Inflammatory macrophage treated with lipopolysaccharide for 1 hour (primary cell): Measurements from ENCODE around the gene DDX25.
"Not testable (repeated sequence)": the region's sequence is repeated elsewhere in the genome, so short reads cannot be mapped to it uniquely, and the experiment has no call there.

ENCODE experiments used
- DNase-seq, 2 donors: peaks; one replicate each; pipeline ENCODE4 v3.0.0-alpha.2; 2020 to 2022

The DDX25 gene

GRCh38 chr11:125910226-125910849 lies 6.0 kb downstream of the DDX25 start:
- DNase-seq, result no peak

- not testable (repeated sequence) for DNase-seq
Measured at GRCh38 chr11:125914601-125915000, 10.3 kb downstream of the DDX25 start.

- no peak for DNase-seq
Measured at GRCh38 chr11:125916683-125917347, 12.5 kb downstream of the DDX25 start.

GRCh38 chr11:125918140-125918840 lies 14.0 kb downstream of the DDX25 start:
- no peak for DNase-seq

GRCh38 chr11:125921042-125921441 lies 16.7 kb downstream of the DDX25 start:
- no peak for DNase-seq

- DNase-seq, result no peak
Measured at GRCh38 chr11:125922156-125922555, 17.8 kb downstream of the DDX25 start.

- peak; percentile 35 to 74 for DNase-seq
Measured at GRCh38 chr11:125923012-125923579, 18.8 kb downstream of the DDX25 start.

GRCh38 chr11:125923633-125924032 lies 19.3 kb downstream of the DDX25 start:
- no peak for DNase-seq

GRCh38 chr11:125924384-125925007 lies 20.2 kb downstream of the DDX25 start:
- DNase-seq, result no peak

GRCh38 chr11:125925247-125925740 lies 21.0 kb downstream of the DDX25 start:
- DNase-seq, result no peak

- no peak for DNase-seq
Measured at GRCh38 chr11:125925804-125926203, 21.5 kb downstream of the DDX25 start.

GRCh38 chr11:125926682-125927081 lies 22.4 kb downstream of the DDX25 start:
- DNase-seq, result no peak

GRCh38 chr11:125929445-125930075 lies 25.3 kb downstream of the DDX25 start:
- no peak for DNase-seq

GRCh38 chr11:125930076-125930450 lies 25.8 kb downstream of the DDX25 start:
- no peak for DNase-seq

GRCh38 chr11:125931116-125931515 lies 26.8 kb downstream of the DDX25 start:
- no peak for DNase-seq

- no peak for DNase-seq
Measured at GRCh38 chr11:125931668-125932067, 27.4 kb downstream of the DDX25 start.

GRCh38 chr11:125932301-125932700 lies 28.0 kb downstream of the DDX25 start:
- DNase-seq, result no peak

- no peak for DNase-seq
Measured at GRCh38 chr11:125933030-125933813, 28.9 kb downstream of the DDX25 start.

- no peak for DNase-seq
Measured at GRCh38 chr11:125934473-125934872, 30.2 kb downstream of the DDX25 start.

- no peak for DNase-seq
Measured at GRCh38 chr11:125935056-125935455, 30.7 kb downstream of the DDX25 start.

- DNase-seq, result no peak
Measured at GRCh38 chr11:125935618-125936199, 31.4 kb downstream of the DDX25 start.
